ENCODE measurements around the gene PRDM5.

Gene PRDM5

GRCh38 chr4:120858776-120859175, 63.8 kb downstream of the PRDM5 start:
- H3K27ac ChIP-seq: no peak overlapping the region
- no peak for TF ChIP-seq CTCF (conservative IDR thresholded peaks at IDR 0.05)

- TF ChIP-seq CTCF (conservative IDR thresholded peaks at IDR 0.05): no peak
- no peak overlapping the region for H3K27ac ChIP-seq
These were observed 65.2 kb downstream of the PRDM5 start for GRCh38 chr4:120857312-120857711.

- no peak for TF ChIP-seq CTCF (conservative IDR thresholded peaks at IDR 0.05)
- H3K27ac ChIP-seq: no peak overlapping the region
These were observed 66.2 kb downstream of the PRDM5 start for GRCh38 chr4:120856294-120856693.

GRCh38 chr4:120855307-120856001, 67.1 kb downstream of the PRDM5 start:
- no peak overlapping the region for H3K27ac ChIP-seq
- TF ChIP-seq CTCF (conservative IDR thresholded peaks at IDR 0.05): no peak

GRCh38 chr4:120853161-120853935, 69.2 kb downstream of the PRDM5 start:
- no peak overlapping the region for H3K27ac ChIP-seq
- TF ChIP-seq CTCF (conservative IDR thresholded peaks at IDR 0.05): no peak

GRCh38 chr4:120850018-120850599, 72.4 kb downstream of the PRDM5 start:
- no peak overlapping the region for H3K27ac ChIP-seq

More at GRCh38 chr4:120850018-120850599, 72.4 kb downstream of the PRDM5 start:
- TF ChIP-seq CTCF (conservative IDR thresholded peaks at IDR 0.05): no peak

All from VCaP (cell line).